HS-27A (cell line): ENCODE results near the gene C10orf62.

Experiments used
- DNase-seq: peaks from one replicate; pipeline ENCODE4 v3.0.0-alpha.2; 2012; ENCODE audit warnings: low read depth, missing footprints

C10orf62 gene

DNA sequence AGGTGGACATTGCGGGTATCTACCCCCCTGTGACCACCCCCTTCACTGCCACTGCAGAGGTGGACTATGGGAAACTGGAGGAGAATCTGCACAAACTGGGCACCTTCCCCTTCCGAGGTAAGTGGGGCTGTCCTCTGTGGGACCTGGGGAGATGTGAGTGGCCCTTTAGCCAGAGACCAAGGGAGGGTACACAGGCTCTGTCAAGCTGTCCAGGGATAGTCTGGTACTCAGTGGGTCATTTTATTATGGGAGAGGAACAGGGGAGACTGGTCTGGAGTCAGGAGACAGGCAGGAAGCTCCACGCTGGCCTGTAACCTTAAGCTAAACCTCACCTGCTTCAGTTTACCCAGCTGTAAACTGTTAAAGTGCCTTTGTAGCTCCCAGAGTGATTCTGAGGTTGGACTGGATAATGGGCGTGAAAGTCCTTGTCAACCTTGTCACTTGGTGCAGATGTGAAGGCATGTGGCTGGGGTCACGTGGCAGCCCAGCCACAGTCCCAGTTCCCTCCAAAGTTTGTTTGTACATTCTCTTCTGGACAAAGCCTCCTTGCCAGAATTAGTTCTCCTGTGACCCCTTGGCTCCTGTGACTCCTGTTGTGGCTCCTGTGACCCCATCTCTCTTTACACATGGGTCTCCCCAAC is 4.6 kb upstream of the C10orf62 start:
- DNase-seq, result no peak

- DNase-seq, result no peak
Measured at GRCh38 chr10:97585439-97585811, 4.1 kb upstream of the C10orf62 start.

DNA sequence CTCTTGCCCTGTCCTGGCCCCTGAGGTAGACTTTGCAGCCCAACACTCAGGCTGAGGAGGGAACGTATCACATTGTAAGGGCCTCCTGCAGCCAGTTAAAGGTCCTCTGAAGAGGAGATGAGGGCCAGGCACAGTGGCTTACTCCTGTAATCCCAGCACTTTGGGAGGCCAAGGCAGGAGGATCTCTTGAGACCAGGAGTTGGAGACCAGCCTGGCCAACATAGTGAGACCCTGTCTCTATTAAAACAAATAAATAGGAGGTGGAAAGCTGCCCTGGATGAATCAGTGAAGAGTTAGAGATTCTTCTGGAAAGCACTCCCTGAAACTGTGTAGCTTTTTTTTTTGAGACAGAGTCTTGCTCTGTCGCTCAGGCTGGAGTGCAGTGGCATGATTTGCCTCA is 2.3 kb upstream of the C10orf62 start:
- no peak for DNase-seq

DNA sequence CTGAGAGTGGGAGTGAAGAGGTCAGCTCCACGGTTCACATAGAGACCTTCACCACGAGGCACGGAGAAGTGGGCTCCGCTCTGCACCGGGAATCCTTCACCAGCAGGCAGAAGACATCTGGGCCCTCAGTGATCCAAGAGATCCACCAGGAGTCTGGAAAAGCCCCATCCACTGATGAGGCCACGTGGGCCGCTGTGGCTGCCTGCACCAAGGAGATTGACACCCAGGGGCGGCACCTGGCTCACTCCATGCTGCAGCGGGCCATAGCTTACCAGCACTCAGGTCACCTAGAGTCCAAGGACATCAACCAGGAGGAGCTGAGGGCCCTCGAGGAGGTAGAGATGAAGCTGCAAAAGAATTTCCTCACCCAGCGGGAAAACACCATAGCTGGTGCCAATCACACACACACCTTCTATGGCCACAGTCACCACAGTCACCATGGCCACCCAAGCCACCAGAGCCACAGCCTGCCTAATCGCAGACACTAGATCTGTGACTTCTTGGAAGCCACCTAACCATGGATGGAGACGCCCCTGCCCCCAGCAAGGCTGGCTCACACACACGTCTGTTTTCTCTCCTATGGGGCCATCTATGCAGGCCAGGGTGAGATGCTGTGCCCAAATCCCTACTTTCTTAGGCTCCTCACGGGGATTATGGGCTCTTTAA is 694 bp downstream of the C10orf62 start:
- no peak for DNase-seq

DNA sequence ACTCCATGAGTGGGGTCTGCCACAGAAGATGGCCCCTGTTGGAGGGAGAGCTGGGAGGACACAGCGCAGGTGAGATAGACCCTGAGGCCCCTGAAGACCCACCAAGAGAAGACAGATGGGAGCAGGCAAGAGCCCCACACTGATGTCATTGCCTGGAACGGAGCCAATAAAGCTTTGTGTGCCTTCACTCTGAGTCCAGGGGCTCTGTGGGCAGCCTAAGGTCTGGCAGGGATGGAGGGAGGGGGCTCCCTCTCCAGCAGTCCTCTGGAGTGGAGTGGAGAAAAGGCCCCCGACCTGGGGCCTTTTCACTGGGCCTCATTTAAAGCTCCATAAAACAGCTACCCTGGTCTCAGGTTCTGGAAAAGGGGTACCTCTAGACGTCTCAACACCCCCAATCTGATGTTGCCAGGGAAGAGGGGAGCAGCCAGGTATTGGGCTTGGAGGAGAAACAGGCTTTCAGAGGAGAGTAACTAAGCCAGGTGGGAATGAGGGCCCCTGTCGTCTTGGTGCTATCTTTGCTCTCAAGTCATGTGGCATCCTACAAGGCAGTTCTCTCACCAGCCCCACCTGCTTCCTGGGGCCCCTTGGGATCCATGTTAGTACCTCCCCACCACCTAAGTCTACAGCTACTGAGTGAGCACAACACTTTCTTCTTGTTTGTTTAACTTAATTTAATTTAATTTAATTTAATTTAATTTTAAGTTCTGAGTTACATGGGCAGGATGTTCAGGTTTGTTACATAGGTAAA is 1.4 kb downstream of the C10orf62 start:
- no peak for DNase-seq

DNA sequence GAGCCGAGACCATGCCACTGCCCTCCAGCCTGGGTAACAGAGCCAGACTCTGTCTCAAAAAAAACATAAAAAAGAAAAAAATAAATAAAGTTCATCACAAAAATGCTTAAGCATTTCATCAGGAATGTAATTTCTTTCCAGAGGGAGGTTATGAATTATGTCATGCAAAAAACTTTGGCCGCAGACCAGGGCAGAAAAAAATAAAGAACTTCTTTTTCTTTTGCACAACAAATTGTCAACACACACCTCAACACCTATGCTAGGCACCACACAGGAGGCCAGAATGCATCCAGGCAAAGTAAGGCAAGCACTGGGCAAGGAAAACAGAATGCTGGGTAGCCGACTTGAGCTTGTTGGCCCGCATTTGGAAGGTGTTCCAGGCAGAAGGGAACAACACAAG is 3.9 kb downstream of the C10orf62 start:
- no peak for DNase-seq

DNA sequence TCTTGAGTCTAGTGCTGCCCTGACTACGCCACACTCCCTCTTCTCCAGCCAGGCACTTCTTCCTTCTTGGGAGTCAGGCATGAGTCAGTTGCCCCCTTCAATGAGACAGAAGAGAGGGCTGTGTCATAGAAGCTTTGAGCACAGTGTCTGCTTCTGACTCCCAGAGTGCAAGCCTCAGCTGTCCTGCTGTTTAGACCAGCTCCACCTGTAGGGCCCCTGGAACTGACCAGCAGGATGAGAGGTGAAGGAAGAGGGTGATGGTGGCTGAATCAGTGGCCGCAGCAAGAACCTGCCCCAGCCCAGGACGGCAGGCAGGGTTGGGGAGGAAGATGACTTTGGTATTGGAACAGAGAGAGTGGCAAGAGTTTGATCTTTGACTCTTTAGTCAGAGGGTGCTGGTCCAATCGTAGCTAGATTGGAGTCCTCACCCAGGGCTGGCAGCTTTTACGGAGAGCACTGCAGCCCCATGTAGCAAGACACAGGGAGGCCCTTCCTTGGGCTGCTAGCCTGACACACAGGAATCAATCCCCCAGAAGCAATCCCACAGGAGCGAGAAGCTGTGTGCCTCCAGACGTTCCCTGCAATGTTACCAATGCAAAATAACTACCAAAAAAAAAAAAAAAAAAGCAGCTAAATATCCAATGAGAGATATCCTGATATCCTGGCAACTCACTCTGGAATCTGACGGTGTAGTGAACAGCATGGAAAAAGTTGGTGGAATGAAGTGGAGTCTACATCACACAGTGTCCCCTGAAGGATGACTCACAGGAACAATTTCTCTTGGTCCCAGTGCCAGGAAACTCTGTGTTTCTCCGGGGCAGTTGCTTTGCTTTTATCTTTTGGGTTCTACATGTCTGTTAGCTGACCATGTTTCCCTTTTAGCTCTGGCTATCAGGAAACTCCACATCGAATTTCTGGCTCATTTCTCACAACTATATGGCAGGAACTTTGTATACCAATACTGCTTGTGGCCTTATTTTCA is 6.9 kb downstream of the C10orf62 start:
- no peak for DNase-seq

DNA sequence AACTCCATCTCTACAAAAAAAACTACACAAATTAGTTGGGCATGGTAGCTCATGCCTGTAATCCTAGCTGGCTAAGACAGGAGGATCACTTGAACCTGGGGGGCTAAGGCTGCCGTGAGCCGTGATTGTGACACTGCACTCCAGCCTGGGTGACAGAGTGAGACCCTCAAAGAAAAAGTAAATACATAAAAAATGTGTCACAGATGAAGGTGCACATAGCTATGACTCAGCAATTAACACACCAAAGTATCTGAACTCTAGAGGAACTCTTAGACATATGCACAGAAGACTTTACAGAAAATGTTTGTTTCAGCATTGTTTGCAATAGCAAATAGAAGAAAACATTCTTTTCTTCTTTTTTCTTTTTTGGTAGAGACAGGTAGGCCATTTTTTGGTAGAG is 8.3 kb downstream of the C10orf62 start:
- DNase-seq, result no peak

- no peak for DNase-seq
Measured at GRCh38 chr10:97598407-97599271, 9.1 kb downstream of the C10orf62 start.

GRCh38 chr10:97599272-97599619 is 9.7 kb downstream of the C10orf62 start:
- DNase-seq, result no peak

DNA sequence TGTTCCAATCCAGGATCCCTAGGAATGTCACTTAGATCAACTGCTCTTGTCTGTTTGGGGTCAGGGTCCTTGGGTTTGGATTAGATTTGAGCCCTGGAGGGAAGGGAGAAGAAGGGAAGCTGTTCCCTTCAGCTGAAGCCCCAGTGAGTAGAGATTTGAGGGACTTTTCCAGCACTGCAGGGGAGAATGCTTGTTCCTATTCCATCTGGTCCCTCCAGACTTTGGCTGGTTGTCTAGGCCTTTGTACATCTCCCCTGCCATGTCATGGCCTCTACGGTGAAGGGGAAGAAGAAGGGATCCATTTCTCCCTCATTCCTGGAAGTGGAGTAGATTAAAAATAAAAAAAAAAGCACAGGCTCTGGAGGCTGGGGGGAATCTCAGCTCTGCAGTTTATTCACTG is 11.1 kb downstream of the C10orf62 start:
- no peak for DNase-seq

GRCh38 chr10:97601268-97602215 is 12.0 kb downstream of the C10orf62 start:
- no peak for DNase-seq

GRCh38 chr10:97607095-97607636 is 17.6 kb downstream of the C10orf62 start:
- no peak for DNase-seq

DNA sequence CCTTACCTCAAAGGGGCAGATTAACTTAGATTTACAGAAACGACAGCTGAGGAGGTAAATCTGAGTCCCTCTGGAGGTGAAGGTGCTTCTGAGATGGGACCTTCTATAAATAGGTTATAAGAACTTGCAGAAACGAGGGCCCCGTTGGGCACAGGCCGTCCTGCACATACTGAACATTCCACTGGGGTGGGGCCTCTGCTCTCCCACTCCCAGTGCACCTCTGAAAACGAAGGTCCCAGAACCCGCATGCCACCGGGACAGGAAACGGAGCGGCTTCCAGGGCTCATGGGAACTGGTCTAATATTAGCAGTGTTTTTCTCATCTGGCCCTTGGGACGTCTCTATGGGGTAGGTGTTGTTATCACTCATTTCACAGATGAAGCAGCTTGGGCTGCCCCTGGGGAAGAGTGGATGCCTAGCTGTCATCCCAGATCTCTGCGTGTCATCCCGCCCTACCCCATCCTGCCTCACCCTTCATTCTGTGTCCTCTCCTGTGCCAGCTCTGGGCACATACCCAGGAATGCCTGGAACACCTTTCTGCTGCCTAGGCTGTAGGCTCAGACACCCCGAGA is 19.6 kb downstream of the C10orf62 start:
- DNase-seq, result no peak

DNA sequence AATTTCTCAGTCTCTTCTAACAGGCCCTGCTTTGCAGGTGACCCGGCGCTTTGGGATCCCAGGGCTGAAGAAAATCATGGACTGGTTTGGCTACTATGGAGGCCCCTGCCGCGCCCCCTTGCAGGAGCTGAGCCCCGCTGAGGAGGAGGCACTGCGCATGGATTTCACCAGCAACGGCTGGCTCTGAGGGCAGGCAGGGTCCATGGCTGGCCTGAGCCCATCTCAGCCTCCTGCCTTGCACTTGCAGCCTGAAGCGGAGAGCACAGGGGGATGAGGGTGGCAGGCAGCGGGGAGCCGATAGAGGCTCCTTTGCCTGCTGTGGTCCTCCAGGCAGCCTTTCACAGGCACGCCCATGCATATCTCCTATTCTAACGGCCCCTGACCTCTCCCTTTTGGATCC is 22.0 kb downstream of the C10orf62 start:
- DNase-seq, result no peak

GRCh38 chr10:97612386-97612785 is 22.9 kb downstream of the C10orf62 start:
- DNase-seq, result no peak

- no peak for DNase-seq
Measured at GRCh38 chr10:97618285-97618684, 28.8 kb downstream of the C10orf62 start.

DNA sequence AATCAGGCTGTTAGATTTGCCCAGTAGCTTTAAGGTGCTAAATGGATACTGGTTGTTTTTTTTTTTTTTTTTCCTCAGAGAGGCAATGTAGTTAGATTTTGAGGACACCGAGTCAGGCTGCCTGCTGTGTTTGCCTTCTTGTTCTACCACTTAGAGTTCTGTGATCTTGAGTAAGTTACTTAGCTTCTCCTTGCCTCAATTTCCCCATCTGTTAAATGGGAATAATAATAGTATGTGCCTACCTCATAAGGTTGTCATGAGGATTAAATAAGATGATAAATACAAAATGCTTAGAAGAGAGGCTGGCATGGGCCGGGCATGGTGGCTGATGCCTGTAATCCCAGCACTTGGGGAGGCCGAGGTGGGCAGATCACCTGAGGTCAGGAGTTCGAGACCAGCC is 29.2 kb downstream of the C10orf62 start:
- DNase-seq, result no peak

GRCh38 chr10:97623277-97623676 is 33.8 kb downstream of the C10orf62 start:
- DNase-seq, result no peak

DNA sequence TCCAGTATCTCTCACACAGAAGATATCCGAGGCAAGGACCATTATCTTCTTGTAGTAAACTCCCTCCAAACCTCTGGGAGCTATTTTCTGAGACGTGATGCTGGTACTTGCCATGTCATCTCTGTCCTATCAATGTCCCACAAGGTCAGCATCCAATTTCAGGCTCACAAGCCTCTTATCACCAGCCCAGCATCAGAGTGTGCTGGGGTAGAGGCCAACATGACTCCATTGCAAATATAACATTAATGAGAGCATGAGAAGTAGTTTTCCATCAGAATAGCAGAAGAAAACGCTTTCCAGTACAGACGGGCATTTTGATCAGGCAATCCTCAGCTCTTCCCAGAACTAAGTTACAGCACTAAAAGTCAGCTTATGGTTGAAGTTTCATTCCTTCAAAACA is 38.2 kb downstream of the C10orf62 start:
- DNase-seq, result no peak
